C4-2B (cell line): Measurements from ENCODE around the gene WWTR1.

ENCODE experiments used
- H3K27ac ChIP-seq: fragments of 450-650 bp; 2 replicates; pipeline ENCODE4 v1.5.1; 2017
- ZFX ChIP-seq: fragments of 450-650 bp; IDR thresholded peaks from 2 replicates; pipeline ENCODE4 v1.6.1; 2017
- TF ChIP-seq, protein P1 (sequence below): fragments of 450-650 bp; conservative IDR thresholded peaks from 2 replicates; pipeline ENCODE4 v1.5.1; 2017; ENCODE audit warnings: mild to moderate bottlenecking

WWTR1 gene

DNA sequence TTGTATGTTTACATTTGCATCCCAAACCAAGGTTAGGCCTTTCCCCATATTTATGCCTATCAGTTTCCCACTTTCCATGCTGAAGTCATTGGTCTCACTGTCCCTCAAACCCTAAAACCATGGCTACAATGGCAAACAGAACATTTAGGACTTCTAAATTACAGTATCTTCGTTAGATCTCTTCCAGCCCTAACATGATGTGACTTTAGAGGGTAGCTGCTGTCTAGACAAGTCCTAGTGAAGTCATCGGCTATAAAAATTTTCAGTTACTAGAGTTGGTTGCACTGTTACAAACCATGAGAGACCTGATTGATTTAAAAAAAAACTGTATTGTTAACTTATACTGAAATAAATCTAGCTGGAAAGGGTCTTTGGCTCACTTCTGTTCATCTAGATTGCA, 128.7 kb downstream of the WWTR1 start:
- H3K27ac ChIP-seq, result no peak overlapping the region
- TF ChIP-seq, protein P1, sequence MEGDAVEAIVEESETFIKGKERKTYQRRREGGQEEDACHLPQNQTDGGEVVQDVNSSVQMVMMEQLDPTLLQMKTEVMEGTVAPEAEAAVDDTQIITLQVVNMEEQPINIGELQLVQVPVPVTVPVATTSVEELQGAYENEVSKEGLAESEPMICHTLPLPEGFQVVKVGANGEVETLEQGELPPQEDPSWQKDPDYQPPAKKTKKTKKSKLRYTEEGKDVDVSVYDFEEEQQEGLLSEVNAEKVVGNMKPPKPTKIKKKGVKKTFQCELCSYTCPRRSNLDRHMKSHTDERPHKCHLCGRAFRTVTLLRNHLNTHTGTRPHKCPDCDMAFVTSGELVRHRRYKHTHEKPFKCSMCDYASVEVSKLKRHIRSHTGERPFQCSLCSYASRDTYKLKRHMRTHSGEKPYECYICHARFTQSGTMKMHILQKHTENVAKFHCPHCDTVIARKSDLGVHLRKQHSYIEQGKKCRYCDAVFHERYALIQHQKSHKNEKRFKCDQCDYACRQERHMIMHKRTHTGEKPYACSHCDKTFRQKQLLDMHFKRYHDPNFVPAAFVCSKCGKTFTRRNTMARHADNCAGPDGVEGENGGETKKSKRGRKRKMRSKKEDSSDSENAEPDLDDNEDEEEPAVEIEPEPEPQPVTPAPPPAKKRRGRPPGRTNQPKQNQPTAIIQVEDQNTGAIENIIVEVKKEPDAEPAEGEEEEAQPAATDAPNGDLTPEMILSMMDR, result no peak
- TF ChIP-seq ZFX, result no peak

DNA sequence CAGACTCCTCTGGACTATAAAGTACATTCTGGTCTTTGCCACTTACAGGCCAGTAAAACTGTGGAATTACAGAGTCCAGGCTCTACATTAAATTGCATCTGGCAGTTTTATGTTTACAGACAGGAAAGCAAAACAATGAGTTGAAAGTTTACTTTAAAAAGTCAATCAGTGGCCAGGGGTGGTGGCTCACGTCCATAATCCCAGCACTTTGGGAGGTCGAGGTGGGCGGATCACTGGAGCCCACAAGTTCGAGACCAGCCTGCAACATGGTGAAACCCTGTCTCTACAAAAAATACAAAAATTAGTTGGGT, 129.5 kb downstream of the WWTR1 start:
- no peak overlapping the region for H3K27ac ChIP-seq
- TF ChIP-seq, protein P1, result no peak
- no peak for TF ChIP-seq ZFX

DNA sequence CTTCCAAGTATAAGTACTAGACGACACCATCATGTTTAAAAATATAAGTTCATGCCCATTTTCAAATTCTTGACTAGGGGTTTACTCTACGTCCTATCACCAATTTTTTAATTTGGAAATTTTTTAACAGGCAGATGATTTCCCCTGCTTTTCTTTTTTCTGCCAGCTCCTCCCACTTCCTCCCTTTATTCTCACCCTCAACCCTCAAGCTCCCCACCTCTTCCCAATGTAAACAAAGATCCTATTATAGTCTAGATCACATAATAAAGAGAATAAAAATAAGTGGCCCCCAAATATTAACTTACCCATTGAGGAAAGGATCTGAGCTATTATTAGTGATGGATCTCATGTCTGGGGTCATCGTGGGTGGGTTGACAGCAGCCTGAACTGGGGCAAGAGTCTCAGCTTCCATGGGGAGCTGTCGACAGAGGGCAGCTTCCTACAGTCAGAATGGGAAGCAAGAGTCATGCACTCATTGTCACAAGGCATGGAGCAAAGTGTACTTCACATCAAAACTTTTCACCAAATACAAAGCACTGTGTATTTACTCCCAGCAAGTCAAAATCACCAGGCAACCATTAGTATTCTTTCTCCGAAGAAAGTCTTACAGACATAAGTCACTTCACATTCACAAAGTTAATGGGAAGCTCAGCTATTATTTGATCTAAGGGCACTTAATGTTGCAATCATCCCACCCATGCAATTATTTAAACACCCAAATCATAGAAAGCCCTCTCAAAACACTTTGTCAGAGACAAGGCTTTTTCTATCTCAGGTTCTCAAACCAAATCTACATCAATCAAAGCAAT, 130.1 kb downstream of the WWTR1 start:
- H3K27ac ChIP-seq, result no peak overlapping the region
- TF ChIP-seq, protein P1, result peak; percentile 12; the same call in 1 of the 2 replicates
- no peak for TF ChIP-seq ZFX

DNA sequence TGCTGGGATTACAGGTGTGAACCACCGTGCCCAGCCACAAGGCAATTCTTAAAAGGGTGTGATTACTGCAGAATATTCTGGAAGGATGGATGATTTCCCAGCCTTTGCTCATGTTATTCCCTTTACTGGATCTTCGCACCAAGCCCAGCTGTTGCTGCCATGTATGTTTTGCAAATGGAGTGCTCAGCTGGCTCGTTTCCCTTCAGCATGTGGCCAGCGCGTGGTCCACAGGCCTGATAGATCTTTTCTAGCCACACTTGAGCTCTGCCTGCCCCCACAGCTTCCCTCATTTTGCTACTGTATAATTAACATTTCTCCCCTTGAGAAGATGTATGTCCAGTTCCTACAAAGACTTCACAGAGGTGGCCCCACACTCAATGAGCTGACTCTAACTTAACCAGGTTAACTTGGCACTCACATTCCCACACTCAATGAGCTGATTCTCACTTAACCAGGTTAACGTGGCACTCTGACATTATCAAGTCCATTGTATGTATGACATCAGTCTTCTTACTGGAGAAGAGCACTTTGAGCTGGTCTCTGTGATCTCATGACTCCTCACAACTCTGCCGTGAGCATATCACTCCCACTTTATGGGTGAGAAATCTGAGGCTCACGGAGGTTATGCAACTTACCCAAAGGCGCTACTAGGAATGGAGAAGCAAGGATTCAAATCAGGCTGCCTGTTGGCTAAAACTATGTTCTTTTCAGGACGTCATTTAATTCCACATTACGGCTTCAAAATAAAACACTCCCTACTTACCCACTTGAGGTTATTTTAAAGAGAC, 134.1 kb downstream of the WWTR1 start:
- TF ChIP-seq, protein P1, result no peak
- TF ChIP-seq ZFX, result no peak
- no peak overlapping the region for H3K27ac ChIP-seq

DNA sequence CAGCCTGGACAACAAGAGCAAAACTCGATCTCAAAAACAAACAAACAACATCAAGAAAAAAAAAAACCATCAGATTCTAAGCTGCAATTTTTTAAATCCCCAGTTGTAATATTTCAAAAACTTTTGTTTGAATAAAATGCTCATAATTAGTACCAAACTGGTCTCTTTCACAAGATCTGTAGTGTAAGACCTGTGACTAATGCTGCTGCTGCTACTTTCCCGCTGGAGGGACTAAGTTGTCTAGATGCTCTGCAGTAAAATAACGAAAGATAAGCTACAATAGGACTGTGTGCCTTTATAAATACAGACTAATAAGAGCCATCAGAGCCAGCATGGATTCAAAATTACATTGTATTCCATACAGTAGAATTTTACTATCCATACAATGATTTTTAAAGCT, 137.9 kb downstream of the WWTR1 start:
- TF ChIP-seq, protein P1, result no peak
- TF ChIP-seq ZFX, result no peak
- H3K27ac ChIP-seq, result no peak overlapping the region

DNA sequence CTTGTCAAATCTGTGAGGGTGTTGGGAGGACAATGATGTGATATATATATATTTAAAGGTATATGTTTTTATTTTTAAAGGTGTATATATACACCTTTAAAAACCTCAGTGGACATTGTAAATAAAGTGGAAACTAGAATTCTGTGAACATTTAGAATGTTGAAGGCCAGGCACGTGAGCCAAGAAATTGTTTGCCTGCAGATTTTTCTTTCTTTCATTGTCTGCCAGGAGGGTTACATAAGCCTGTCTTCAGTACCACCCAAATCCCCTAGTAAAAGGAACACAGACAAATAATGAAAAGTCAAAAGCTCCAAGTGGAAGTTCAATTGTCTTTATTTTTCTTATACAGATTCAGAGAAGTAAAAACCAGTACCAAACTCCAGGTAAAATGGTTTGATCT, 140.9 kb downstream of the WWTR1 start:
- no peak for TF ChIP-seq ZFX
- TF ChIP-seq, protein P1, result no peak
- H3K27ac ChIP-seq, result no peak overlapping the region

DNA sequence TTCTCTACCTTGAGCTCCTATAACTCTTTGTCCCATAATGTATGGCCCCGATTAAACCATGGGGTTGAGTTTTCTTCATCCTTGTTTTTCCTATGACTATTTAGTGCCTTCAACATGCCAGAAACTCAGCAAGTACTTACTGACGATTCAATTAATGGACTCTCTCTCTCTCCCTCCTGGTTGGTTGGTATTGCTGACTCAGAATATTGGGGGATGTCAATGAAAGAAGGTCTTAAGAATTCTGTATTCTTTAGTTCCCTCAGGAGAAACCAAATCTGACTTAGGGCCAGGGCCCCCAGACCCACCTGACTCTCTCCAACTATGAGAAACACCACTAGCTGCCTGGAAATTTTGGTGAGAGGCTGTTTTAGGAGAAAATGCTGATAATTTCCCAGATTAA, 142.6 kb downstream of the WWTR1 start:
- H3K27ac ChIP-seq, result no peak overlapping the region
- no peak for TF ChIP-seq ZFX
- TF ChIP-seq, protein P1, result no peak
